OCI-LY1 (cell line): ENCODE results near the gene DYTN.
A peak's percentile ranks its signal among the peaks of the same experiment; 100 is the strongest.

Experiments
- H2AFZ ChIP-seq: fragments of 200-600 bp; sonication (generic), shearing (Covaris generic); 2 replicates; pipeline ENCODE4 v1.6.0; 2014; ENCODE audit warnings: antibody characterized with exemption, mild to moderate bottlenecking, low read length
- H3F3A ChIP-seq: fragments of 200-600 bp; sonication (generic), shearing (Covaris generic); 2 replicates; pipeline ENCODE4 v1.6.0; 2014; ENCODE audit warnings: mild to moderate bottlenecking, antibody characterized with exemption, low read length, moderate library complexity; ENCODE audit not compliant: insufficient read depth
- H3K27ac ChIP-seq: fragments of 200-600 bp; sonication (generic); 2 replicates; pipeline ENCODE4 v1.5.1; 2014; ENCODE audit warnings: low read length, mixed run types, mild to moderate bottlenecking, low read depth; ENCODE audit not compliant: poor library complexity, severe bottlenecking
- H3K27me3 ChIP-seq: fragments of 200-600 bp; sonication (generic); 2 replicates; pipeline ENCODE4 v1.6.0; 2014; ENCODE audit warnings: antibody characterized with exemption, mild to moderate bottlenecking, low read length, moderate library complexity; ENCODE audit not compliant: insufficient read depth
- H3K36me3 ChIP-seq: fragments of 200-600 bp; sonication (generic); 2 replicates; pipeline ENCODE4 v1.6.1; 2014; ENCODE audit warnings: mild to moderate bottlenecking, antibody characterized with exemption, low read length, moderate library complexity, mixed read lengths; ENCODE audit not compliant: insufficient read depth
- H3K4me1 ChIP-seq: fragments of 200-600 bp; sonication (generic); 2 replicates; pipeline ENCODE4 v1.5.1; 2014; ENCODE audit warnings: mild to moderate bottlenecking, low read length, moderate library complexity; ENCODE audit not compliant: insufficient read depth, severe bottlenecking
- H3K4me2 ChIP-seq: fragments of 200-600 bp; sonication (generic), shearing (Covaris generic); 2 replicates; pipeline ENCODE4 v1.6.1; 2014; ENCODE audit warnings: low read length
- H3K4me3 ChIP-seq: fragments of 200-600 bp; sonication (generic); 2 replicates; pipeline ENCODE4 v1.5.1; 2014; ENCODE audit warnings: low read length, low read depth, mild to moderate bottlenecking, mixed read lengths; ENCODE audit not compliant: poor library complexity, severe bottlenecking
- H3K79me2 ChIP-seq: fragments of 200-600 bp; shearing (Covaris generic); 2 replicates; pipeline ENCODE4 v1.6.1; 2016; ENCODE audit warnings: mixed run types, low read length, mixed read lengths; ENCODE audit not compliant: insufficient read depth
- H3K9ac ChIP-seq: fragments of 200-600 bp; sonication (generic), shearing (Covaris generic); 2 replicates; pipeline ENCODE4 v1.6.1; 2014; ENCODE audit warnings: mild to moderate bottlenecking, low read length, mixed read lengths
- H3K9me2 ChIP-seq: fragments of 200-600 bp; sonication (generic), shearing (Covaris generic); 2 replicates; pipeline ENCODE4 v1.6.1; 2014; ENCODE audit warnings: low read depth, mild to moderate bottlenecking, low read length, mixed read lengths
- H3K9me3 ChIP-seq: fragments of 200-600 bp; shearing (Covaris generic); 2 replicates; pipeline ENCODE4 v1.6.1; 2014; ENCODE audit warnings: low read length, mixed read lengths
- H4K20me1 ChIP-seq: fragments of 200-600 bp; sonication (generic), shearing (Covaris generic); 2 replicates; pipeline ENCODE4 v1.6.0; 2016; ENCODE audit warnings: mild to moderate bottlenecking, low read length; ENCODE audit not compliant: insufficient read depth
- EZH2 ChIP-seq: fragments of 200-600 bp; sonication (generic), shearing (Covaris generic); IDR thresholded peaks from 2 replicates; pipeline ENCODE4 v1.8.0; 2017; ENCODE audit warnings: borderline replicate concordance, mixed run types, mild to moderate bottlenecking, antibody characterized with exemption, low read length, moderate library complexity, mixed read lengths
- TF ChIP-seq, protein P1 (sequence below): fragments of 200-600 bp; sonication (generic), shearing (Covaris generic); IDR thresholded peaks from 2 replicates; pipeline ENCODE4 v1.5.1; 2017; ENCODE audit warnings: mild to moderate bottlenecking, antibody characterized with exemption, low read length, moderate library complexity, mixed read lengths

DYTN gene

DNA sequence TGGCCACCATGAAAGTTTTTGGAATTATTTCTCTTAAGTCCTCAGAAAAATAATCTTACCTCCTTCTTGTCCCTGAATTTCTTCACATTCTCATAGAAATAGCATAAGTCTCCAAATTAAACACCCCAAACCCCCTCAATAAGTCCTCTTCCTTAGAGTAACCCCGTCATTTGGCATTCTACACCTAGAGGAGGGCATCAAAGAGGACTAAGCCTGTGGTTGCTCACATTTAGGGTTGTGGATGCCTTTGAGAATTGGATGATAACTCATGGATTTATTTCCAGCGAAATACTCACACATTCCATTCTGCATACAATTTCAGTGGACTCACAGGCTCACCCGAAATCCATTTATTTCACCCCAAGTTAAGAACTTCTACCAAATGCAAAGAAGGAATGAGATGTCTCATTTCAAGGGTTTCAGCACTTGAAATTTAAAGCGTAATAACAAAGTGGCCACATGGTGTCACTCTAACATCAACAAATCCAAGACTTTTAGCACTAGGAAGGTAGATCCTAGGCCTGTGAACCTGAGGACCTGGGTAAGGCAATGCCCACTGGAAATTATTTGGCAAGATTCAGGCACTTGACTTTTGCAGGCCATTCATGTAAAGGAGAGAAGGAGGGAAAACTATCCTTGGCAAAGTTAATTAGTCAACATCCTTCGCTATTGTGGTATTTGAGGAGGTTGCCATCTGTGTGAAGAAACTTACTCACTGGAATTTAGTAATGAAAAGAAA is 24.6 kb downstream of the DYTN start:
- H3K79me2 ChIP-seq: no peaks in the 10 kb centered on the region
- no peak overlapping the region for H3K27ac ChIP-seq
- H3K9me3 ChIP-seq: no peaks in the 10 kb centered on the region
- no peaks in the 10 kb centered on the region for H3K36me3 ChIP-seq
- no peaks in the 10 kb centered on the region for H4K20me1 ChIP-seq
- H3K4me3 ChIP-seq: no peak overlapping the region
- H3K27me3 ChIP-seq: no peaks in the 10 kb centered on the region
- H3K4me2 ChIP-seq: no peak overlapping the region
- no peaks in the 10 kb centered on the region for H3F3A ChIP-seq
- TF ChIP-seq, protein P1, sequence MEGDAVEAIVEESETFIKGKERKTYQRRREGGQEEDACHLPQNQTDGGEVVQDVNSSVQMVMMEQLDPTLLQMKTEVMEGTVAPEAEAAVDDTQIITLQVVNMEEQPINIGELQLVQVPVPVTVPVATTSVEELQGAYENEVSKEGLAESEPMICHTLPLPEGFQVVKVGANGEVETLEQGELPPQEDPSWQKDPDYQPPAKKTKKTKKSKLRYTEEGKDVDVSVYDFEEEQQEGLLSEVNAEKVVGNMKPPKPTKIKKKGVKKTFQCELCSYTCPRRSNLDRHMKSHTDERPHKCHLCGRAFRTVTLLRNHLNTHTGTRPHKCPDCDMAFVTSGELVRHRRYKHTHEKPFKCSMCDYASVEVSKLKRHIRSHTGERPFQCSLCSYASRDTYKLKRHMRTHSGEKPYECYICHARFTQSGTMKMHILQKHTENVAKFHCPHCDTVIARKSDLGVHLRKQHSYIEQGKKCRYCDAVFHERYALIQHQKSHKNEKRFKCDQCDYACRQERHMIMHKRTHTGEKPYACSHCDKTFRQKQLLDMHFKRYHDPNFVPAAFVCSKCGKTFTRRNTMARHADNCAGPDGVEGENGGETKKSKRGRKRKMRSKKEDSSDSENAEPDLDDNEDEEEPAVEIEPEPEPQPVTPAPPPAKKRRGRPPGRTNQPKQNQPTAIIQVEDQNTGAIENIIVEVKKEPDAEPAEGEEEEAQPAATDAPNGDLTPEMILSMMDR: peak; percentile 66; the same call in 1 of the 2 replicates
- TF ChIP-seq EZH2: no peak
- H3K9ac ChIP-seq: no peak overlapping the region
- no peak overlapping the region for H2AFZ ChIP-seq
- H3K9me2 ChIP-seq: no peaks in the 10 kb centered on the region
- H3K4me1 ChIP-seq: no peaks in the 10 kb centered on the region

DNA sequence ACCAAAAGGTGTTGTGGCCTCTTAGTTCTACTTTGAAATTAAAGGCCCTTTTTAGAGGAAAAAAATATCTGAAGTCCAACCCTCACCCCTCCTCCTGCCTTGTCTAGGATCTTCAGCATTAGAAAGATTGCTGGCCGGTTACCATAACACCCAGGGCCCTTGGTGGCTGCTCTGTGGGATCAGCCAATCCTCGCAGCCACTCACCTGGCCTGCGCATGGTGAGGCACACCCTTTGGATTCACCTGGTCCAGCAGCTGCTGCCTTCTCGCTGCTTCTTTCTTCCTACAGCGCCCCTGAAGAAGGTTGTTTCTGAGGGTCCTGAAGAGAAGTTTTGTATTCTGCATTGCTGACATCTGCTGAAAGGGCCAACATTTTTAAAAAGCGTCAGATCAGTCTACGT is 25.2 kb downstream of the DYTN start:
- no peaks in the 10 kb centered on the region for H3K79me2 ChIP-seq
- no peak overlapping the region for H3K27ac ChIP-seq
- H3K9me3 ChIP-seq: no peaks in the 10 kb centered on the region
- TF ChIP-seq EZH2: no peak
- TF ChIP-seq, protein P1: no peak
- H3F3A ChIP-seq: no peaks in the 10 kb centered on the region
- H3K4me2 ChIP-seq: no peak overlapping the region
- H3K27me3 ChIP-seq: no peaks in the 10 kb centered on the region
- H3K36me3 ChIP-seq: no peaks in the 10 kb centered on the region
- H2AFZ ChIP-seq: no peak overlapping the region
- H3K4me3 ChIP-seq: no peak overlapping the region
- no peaks in the 10 kb centered on the region for H3K9me2 ChIP-seq
- H3K9ac ChIP-seq: no peak overlapping the region
- H3K4me1 ChIP-seq: no peaks in the 10 kb centered on the region
- H4K20me1 ChIP-seq: no peaks in the 10 kb centered on the region

DNA sequence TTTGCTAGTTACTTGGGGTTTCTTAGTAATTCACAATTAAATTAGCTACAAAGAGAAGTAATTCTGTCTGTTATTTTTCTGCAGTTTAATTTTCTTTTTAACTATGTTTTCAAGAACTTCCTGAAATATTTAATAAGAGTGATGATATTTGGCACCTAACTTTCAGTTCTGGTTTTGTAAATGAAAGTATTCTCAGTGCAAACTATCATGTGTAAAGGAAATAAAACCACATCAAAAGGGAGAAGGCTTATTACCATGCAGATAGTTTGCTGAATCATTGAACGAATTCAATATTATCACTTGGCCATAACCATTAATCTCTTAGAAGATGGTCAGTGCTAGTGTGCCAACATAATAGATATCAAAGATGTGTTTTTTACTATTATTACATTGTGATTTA is 29.2 kb downstream of the DYTN start:
- Histone ChIP-seq H3K27ac (no peak overlapping the region), H3K79me2 (no peaks in the 10 kb centered on the region), H3K27me3 (no peaks in the 10 kb centered on the region), H3K9ac (no peak overlapping the region), H3K4me3 (no peak overlapping the region), H3K36me3 (no peaks in the 10 kb centered on the region), H3K4me1 (no peaks in the 10 kb centered on the region), H3K9me3 (no peaks in the 10 kb centered on the region), H4K20me1 (no peaks in the 10 kb centered on the region), H3K9me2 (no peaks in the 10 kb centered on the region), H3F3A (no peaks in the 10 kb centered on the region), H3K4me2 (no peak overlapping the region), H2AFZ (no peak overlapping the region)
- no peak for TF ChIP-seq EZH2
- TF ChIP-seq, protein P1: no peak
